COR-L47 (cell line): ENCODE data around the gene PSMC1.

Experiments used
- DNase-seq: peaks from one replicate; lab custom pipeline; 2025; lab: John Stamatoyannopoulos, UW

Gene PSMC1

DNA sequence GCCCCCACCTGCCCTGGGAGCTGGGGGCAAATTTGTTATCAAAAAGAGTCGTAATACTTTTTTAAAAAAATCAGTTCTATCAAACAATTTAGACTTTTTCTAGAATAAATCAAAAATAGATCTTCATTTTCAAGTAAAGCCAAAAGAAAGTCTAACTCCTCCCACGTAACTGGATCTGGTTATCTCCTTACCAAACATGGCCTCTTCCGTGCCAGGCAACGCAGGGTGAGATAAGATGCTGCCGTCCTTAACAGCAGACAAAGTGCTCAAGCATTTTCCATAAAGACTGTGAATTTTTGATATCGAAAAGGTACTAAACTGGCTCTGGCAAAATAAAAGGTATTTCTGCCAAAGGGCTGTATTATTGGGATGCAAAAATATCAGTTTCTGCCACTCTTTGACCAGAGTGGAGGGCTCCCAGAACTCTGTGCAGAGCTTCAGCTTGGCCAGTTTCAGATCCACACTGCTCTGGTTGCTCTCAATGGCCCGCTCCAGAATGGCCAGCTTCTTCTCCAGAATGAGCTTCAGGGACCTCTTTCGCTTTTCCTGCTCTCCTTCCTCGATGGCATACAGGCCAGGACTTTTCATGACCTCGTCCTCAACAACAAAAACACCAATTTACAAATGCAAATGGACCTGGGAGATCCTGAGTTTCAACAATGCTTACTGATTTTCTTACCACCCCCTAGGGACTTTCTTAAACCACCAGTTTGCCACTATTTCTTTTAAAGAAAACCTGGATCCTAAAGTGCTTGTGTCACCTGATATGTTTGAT is 46.4 kb downstream of the PSMC1 start:
- DNase-seq = no peak

DNA sequence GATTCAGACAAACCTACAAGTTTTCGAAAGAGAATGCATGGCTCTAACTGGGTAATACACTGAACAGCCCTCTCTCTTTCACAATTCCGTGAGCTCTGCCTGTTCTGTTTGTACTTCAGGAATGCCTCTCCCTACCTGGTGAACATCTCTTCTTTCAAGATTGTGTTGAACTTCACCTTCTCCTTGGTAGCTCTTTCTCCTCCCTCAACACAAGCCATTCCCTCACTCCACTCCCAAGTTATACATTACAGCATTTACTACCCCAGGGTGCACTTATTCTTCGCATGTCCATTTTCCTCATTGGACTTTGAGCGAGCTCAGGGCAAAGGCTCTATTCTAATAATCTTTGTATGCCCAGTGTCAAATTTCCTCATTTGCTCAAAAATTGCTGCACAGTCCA is 47.1 kb downstream of the PSMC1 start:
- DNase-seq = no peak

DNA sequence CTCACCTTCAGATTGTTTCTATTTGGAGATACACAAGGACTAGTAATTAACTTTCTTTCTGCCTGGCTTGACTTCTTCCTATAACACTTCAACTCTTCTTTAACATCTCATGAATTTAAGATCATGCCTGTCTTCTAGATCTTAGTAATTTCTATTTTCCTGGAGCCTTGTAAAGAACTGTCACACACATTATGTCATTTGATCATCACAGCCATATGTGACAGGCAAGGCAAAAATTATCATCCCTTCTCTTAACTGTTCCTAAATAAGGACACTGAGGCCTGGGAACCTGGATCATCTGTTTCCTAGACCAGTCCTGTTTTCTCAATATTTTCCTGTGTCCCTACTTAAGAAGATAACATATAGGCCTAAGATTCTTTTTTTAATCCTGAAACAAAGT is 48.1 kb downstream of the PSMC1 start:
- DNase-seq = no peak

DNA sequence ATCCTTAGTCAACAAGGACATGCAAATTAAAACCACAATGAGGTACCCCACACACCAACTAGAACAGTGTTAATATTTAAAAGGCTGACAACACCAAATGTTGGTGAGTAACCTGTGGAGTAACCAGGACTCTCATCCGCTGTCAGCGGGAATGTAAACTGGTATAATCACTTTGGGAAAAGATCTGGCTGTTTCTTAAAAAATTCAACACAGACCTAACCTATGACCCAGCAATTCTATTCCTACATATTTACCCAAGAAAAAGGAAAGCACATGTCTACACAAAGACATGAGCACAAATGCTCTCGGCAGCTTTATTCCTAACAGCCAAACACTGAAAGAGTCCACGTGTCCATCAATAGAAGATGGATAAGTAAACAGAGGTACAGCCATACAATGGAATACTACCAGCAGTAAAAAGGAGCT is 48.8 kb downstream of the PSMC1 start:
- DNase-seq = no peak

DNA sequence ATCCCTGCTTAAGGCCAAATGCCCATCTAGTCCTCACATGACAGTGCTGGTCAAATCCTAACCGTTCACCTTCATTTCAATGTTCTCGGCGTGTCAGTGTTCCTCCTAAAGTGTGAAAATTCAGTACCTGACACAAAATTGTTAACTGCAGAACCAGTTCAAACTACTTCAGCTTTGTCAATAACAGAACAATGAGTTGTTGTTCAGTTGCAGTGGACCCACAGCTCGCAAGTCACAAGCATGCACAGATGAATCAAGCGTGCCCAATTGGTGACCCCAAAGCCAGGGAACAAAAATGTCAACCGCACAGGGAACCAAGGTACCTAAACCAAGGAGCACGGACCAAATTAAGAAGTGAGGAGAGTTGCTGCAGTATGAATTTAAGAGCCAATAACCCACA is 52.2 kb downstream of the PSMC1 start:
- DNase-seq = no peak

DNA sequence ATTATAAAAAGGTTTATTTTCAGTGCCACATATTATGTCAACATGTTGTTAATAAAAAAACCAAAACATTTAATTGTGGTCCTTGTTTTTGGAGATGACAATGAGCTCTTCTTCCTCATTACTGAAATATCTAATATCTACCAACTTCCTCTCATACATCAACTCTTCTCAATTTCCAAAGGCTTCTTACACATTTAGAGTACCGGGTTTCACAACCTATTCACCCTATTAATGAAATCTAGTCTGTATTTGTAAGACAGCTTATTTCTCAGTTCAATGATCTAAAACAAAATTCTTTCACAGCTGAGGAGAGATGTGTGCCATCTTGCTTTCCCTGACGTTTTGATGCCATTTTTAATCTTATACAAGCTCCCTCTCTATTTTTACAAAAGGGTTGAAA is 60.9 kb downstream of the PSMC1 start:
- DNase-seq = no peak

DNA sequence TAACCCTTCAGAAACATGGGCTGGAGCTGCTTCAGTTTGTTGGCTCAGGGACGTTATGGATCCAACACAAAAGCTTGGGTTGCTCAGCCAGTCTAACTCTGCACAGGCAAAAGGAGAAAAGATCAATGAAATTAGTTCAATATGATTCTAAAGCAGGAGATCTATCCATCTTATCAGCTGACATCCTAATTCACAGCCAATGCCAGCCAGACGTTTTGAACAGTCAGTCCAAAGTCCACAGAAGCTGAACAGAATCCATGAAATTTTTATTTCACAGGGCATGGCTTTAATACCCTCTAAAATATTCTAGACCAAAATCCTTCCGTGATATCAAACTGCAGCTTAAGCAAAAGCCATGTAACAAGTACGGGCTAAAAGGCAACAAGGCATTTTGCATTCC is 61.7 kb downstream of the PSMC1 start:
- DNase-seq = no peak

DNA sequence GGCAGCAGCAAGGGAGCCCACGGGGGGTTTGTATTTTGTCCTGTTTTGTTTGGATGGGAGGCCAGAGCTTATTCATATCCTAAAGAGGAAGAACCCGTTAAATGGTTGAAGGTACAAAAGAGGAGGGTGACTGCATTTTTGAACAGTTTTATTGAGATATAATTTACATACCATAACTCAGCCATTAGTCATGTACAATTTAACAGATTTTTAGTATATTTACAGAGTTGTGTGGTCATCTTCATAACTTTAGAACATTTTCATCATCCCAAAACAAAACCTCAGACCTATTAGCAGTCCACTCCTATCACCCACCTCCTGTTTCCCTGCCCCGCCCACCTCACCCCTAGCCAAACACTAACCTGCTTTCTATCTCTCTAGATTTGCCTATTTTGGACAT is 62.8 kb downstream of the PSMC1 start:
- no peak for DNase-seq

DNA sequence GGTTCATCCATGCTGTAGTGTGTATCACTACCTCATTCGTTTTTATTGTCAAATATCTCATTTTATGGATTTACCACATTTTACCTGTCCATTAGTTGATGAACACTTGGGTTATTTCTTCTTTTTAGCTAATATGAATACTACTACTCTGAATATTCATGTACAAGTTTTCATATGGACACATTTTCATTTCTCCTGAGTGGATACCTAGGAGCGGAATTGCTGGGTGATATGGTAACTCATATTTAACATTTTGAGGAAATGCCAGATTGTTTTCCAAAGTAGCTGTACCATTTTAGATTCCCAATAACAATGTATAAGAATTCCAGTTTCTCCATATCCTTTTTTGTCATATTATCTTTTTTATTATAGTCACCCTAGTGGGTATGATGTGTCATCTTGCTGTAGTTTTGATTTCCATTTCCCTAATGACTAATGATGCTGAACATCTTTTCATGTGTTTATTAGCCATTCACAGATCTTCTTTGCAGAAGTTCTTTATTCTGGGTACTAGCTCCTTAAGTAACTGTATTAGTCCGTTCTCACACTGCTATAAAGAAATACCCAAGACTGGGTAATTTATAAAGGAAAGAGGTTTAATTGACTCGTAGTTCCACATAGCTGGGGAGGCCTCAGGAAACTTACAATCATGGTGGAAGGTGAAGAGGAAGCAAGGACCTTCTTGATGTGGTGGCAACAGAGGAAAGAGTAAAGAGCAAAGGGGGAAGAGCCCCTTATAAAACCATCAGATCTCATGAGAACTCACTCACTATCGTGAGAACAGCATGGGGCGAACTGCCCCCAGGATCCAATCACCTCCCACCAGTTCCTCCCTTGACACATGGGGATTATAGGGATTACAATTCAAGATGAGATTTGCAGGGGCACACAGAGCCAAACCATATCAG is 63.5 kb downstream of the PSMC1 start:
- DNase-seq = no peak

DNA sequence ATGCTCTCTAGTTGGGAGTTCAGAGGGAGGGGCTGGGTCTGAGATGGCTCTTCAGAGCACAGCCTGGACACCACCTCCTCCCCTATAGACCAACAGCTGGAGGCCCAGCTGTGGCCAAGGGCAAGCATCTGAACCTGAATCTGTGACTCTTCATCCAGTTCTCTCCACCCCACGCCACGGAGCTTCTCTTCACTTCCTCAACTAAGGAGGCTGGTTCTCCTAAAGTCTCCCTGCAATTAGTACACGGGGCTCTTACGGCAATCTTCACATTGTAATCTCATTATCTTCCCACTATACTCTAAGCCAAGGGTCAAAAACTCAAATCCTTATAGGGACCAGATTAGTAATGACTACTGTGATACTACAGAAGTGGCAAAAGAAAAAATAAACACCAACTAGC is 65.5 kb downstream of the PSMC1 start:
- no peak for DNase-seq
